ENCODE results near the gene NSD1.

The NSD1 gene

GRCh38 chr5:177344891-177345290, 211.3 kb downstream of the NSD1 start:
- peaks cover 40% of the 10 kb centered on the region for H3K36me3 ChIP-seq (ENCODE audit: control insufficient read depth, insufficient read depth, low read length)
- no peaks in the 10 kb centered on the region for H3K9me3 ChIP-seq (ENCODE audit: control insufficient read depth, insufficient read depth, low read length)
- H3K27ac ChIP-seq (ENCODE audit: low read depth, low read length): no peak overlapping the region
- H3K9ac ChIP-seq (ENCODE audit: low read depth, low read length): no peak overlapping the region
- no peaks in the 10 kb centered on the region for H3K27me3 ChIP-seq (ENCODE audit: control insufficient read depth, insufficient read depth, low read length)
- no peaks in the 10 kb centered on the region for H3K4me1 ChIP-seq (ENCODE audit: control insufficient read depth, insufficient read depth, low read length)
- no peak overlapping the region for H3K4me3 ChIP-seq (ENCODE audit: low read depth, low read length)

GRCh38 chr5:177346820-177347219, 213.2 kb downstream of the NSD1 start:
- Histone ChIP-seq H3K27me3 (ENCODE audit: control insufficient read depth, insufficient read depth, low read length) (no peaks in the 10 kb centered on the region), H3K4me1 (ENCODE audit: control insufficient read depth, insufficient read depth, low read length) (peaks cover 6% of the 10 kb centered on the region; the same call in 1 of the 2 replicates), H3K4me3 (ENCODE audit: low read depth, low read length) (no peak overlapping the region), H3K36me3 (ENCODE audit: control insufficient read depth, insufficient read depth, low read length) (peaks cover 33% of the 10 kb centered on the region), H3K9ac (ENCODE audit: low read depth, low read length) (no peak overlapping the region), H3K27ac (ENCODE audit: low read depth, low read length) (no peak overlapping the region), H3K9me3 (ENCODE audit: control insufficient read depth, insufficient read depth, low read length) (no peaks in the 10 kb centered on the region)

GRCh38 chr5:177347699-177348098, 214.1 kb downstream of the NSD1 start:
- Histone ChIP-seq H3K36me3 (ENCODE audit: control insufficient read depth, insufficient read depth, low read length) (peaks cover 31% of the 10 kb centered on the region), H3K27ac (ENCODE audit: low read depth, low read length) (no peak overlapping the region), H3K9ac (ENCODE audit: low read depth, low read length) (no peak overlapping the region), H3K9me3 (ENCODE audit: control insufficient read depth, insufficient read depth, low read length) (no peaks in the 10 kb centered on the region), H3K4me1 (ENCODE audit: control insufficient read depth, insufficient read depth, low read length) (peaks cover 6% of the 10 kb centered on the region; the same call in 1 of the 2 replicates), H3K4me3 (ENCODE audit: low read depth, low read length) (no peak overlapping the region), H3K27me3 (ENCODE audit: control insufficient read depth, insufficient read depth, low read length) (no peaks in the 10 kb centered on the region)

DNA sequence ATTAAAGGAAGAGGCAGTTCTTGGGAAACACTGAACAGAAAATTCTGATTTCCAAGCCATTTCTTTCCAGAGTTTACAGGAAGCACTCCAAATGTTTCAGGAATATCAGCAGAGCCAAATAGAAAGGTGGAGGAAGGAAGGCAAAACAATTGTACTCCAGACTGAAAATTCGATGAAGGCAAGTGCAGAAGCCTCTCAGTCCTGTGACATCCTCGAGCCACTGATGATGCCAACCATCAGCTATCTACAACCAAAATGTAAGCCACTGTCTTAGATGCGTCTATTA, 215.7 kb downstream of the NSD1 start:
- Histone ChIP-seq H3K4me3 (ENCODE audit: low read depth, low read length) (no peak overlapping the region), H3K27ac (ENCODE audit: low read depth, low read length) (no peak overlapping the region), H3K27me3 (ENCODE audit: control insufficient read depth, insufficient read depth, low read length) (no peaks in the 10 kb centered on the region), H3K4me1 (ENCODE audit: control insufficient read depth, insufficient read depth, low read length) (peaks cover 6% of the 10 kb centered on the region; the same call in 1 of the 2 replicates), H3K36me3 (ENCODE audit: control insufficient read depth, insufficient read depth, low read length) (peaks cover 26% of the 10 kb centered on the region), H3K9me3 (ENCODE audit: control insufficient read depth, insufficient read depth, low read length) (no peaks in the 10 kb centered on the region), H3K9ac (ENCODE audit: low read depth, low read length) (no peak overlapping the region)

- no peaks in the 10 kb centered on the region for H3K9me3 ChIP-seq (ENCODE audit: control insufficient read depth, insufficient read depth, low read length)
- peaks cover 6% of the 10 kb centered on the region; the same call in 1 of the 2 replicates for H3K4me1 ChIP-seq (ENCODE audit: control insufficient read depth, insufficient read depth, low read length)
- H3K4me3 ChIP-seq (ENCODE audit: low read depth, low read length): no peak overlapping the region; the same call in 1 of the 2 replicates
- no peak overlapping the region for H3K27ac ChIP-seq (ENCODE audit: low read depth, low read length)
- no peaks in the 10 kb centered on the region for H3K27me3 ChIP-seq (ENCODE audit: control insufficient read depth, insufficient read depth, low read length)
- no peak overlapping the region for H3K9ac ChIP-seq (ENCODE audit: low read depth, low read length)
- H3K36me3 ChIP-seq (ENCODE audit: control insufficient read depth, insufficient read depth, low read length): peaks cover 26% of the 10 kb centered on the region
Observed at GRCh38 chr5:177349762-177350161, 216.2 kb downstream of the NSD1 start.

Measured in HUES48 (cell line).